ENCODE results near the gene APBB3.

GRCh38 chr5:140546851-140547507, 17.4 kb downstream of the APBB3 start:
- TF ChIP-seq CTCF (IDR thresholded peaks at IDR 0.05) = no peak
- TF ChIP-seq POLR2A (IDR thresholded peaks at IDR 0.05) = no peak

All from thyroid gland (tissue), 4 donors.